ENCODE measurements around the gene PRPF6. TPM values are rescaled to one million over a fixed set of nuclear protein-coding genes. Genes with fewer than 3 reads are reported as not detected.
A peak's percentile ranks its signal among the peaks of the same experiment; 100 is the strongest.

The PRPF6 gene
- total and polyA plus RNA-seq, 7 donors = 23.4 to 59.9 (median 44.9) TPM

DNA sequence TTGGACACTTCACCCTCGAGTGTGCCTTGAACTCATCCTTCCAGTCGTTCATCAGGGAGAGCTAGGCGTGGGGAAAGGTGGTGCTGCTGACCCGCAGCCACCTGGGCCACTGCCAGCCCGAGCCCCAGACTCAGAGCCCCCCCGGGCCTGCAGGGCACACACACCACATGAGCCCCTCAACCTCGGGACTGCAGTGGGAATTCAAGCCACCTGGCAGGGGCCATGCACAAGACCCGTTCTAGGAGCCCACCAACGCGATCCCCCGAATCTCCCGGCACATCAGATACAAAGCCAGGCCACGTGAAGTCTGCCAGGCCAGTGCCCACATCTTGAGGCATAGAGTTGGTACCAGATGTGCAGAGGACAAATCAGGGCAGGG lies 14.0 kb upstream of the PRPF6 start:
- WGBS, 2 donors = 93 to 95% methylated on average over 13 of the region's 13 CpGs
- intact Hi-C loops (cut with DNase I) = no loop called here
- Histone ChIP-seq H3K9me3 (no peaks in the 10 kb centered on the region), H3K4me3 (no peak overlapping the region), H3K27ac (no peak overlapping the region), H3K27me3 (no peaks in the 10 kb centered on the region), H3K36me3 (peaks cover 0 to 41% (median 25%) of the 10 kb centered on the region in 4 donors), H3K4me1 (peaks cover 0 to 19% (median 17%) of the 10 kb centered on the region in 4 donors)
- TF ChIP-seq EP300 (IDR thresholded peaks at IDR 0.05) = no peak
- no peak for TF ChIP-seq POLR2A (IDR thresholded peaks at IDR 0.05)
- TF ChIP-seq POLR2AphosphoS5 (IDR thresholded peaks at IDR 0.05) = no peak
- TF ChIP-seq CTCF (IDR thresholded peaks at IDR 0.05) = no peak
- peak; percentile 61 for DNase-seq

DNA sequence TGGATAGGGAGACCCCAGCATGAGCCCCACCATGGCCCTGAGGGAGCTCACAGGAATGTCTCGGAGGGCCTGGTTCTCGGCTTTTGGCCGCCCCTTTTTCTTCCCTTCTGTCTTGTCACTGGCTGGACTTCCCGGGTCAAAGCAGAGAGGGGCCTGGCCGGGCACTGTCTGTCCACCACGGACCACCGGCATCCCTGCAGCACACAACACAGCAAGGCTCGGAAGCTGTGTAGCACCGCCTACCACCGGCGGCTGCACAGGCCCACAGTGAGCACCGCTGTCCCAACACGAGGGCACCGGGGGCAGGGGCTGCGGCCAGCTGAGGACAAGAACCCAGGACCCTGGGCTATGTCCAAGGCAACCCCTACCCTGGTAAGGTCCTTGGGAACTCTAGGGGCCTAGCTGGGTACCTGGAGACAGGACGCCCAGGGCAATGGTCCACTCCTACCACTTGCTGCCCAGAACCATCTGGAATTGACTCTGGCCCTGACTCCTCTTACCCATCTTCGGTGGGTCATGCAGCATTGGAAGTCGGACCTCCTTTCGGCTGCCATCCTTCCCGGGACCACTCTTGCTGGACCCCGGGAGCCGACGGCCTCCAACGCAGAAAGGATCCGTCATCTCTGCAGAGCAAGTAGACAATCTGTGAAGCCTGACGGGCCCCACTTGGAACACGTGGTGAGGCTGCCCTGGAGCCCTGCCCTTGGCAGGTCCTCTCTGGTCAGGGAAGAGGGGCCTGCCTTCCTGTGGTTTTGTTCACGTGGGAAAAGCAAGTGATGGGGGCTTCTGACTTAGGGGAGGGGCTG lies 13.4 kb upstream of the PRPF6 start:
- 91 to 95% methylated on average over 28 of the region's 28 CpGs for WGBS, 2 donors
- no peaks in the 10 kb centered on the region for H3K27me3 ChIP-seq
- no peak overlapping the region for H3K27ac ChIP-seq
- TF ChIP-seq EP300 (IDR thresholded peaks at IDR 0.05) (no peak), POLR2A (IDR thresholded peaks at IDR 0.05) (no peak), POLR2AphosphoS5 (IDR thresholded peaks at IDR 0.05) (no peak), CTCF (IDR thresholded peaks at IDR 0.05) (no peak)
- H3K9me3 ChIP-seq = no peaks in the 10 kb centered on the region
- peak; percentile 60 for DNase-seq
- H3K4me3 ChIP-seq = no peak overlapping the region
- H3K4me1 ChIP-seq = peaks cover 0 to 19% (median 17%) of the 10 kb centered on the region in 4 donors
- intact Hi-C loops (cut with DNase I) = no loop called here
- peaks cover 0 to 35% (median 22%) of the 10 kb centered on the region in 4 donors for H3K36me3 ChIP-seq

GRCh38 chr20:63968136-63968927 lies 12.6 kb upstream of the PRPF6 start:
- peaks cover 0 to 19% (median 18%) of the 10 kb centered on the region in 4 donors for H3K4me1 ChIP-seq
- H3K27ac ChIP-seq = peak overlapping the region; percentile 48 to 81 (median 77)
- peaks cover 0 to 27% (median 16%) of the 10 kb centered on the region in 4 donors for H3K36me3 ChIP-seq
- peak overlapping the region; percentile 46 to 73 (median 68) for H3K4me3 ChIP-seq
- intact Hi-C loops (cut with DNase I) = no loop called here
- TF ChIP-seq POLR2A (IDR thresholded peaks at IDR 0.05) (no peak), POLR2AphosphoS5 (IDR thresholded peaks at IDR 0.05) (no peak), CTCF (IDR thresholded peaks at IDR 0.05) (no peak), EP300 (IDR thresholded peaks at IDR 0.05) (no peak)
- DNase-seq = peak; percentile 70
- 81 to 88% methylated on average over 14 of the region's 14 CpGs for WGBS, 2 donors
- H3K9me3 ChIP-seq = no peaks in the 10 kb centered on the region
- no peaks in the 10 kb centered on the region for H3K27me3 ChIP-seq

GRCh38 chr20:63968928-63969760 lies 11.8 kb upstream of the PRPF6 start:
- peak overlapping the region; percentile 48 to 81 (median 77) for H3K27ac ChIP-seq
- no peaks in the 10 kb centered on the region for H3K27me3 ChIP-seq
- intact Hi-C loops (cut with DNase I) = no loop called here
- H3K9me3 ChIP-seq = no peaks in the 10 kb centered on the region
- H3K4me3 ChIP-seq = peak overlapping the region; percentile 46 to 73 (median 68)
- WGBS, 2 donors = 3 to 10% methylated on average over 70 of the region's 70 CpGs
- TF ChIP-seq CTCF (IDR thresholded peaks at IDR 0.05) = no peak
- no peak for TF ChIP-seq EP300 (IDR thresholded peaks at IDR 0.05)
- TF ChIP-seq POLR2A (IDR thresholded peaks at IDR 0.05) = no peak
- no peak for TF ChIP-seq POLR2AphosphoS5 (IDR thresholded peaks at IDR 0.05)
- H3K4me1 ChIP-seq = peaks cover 0 to 27% (median 23%) of the 10 kb centered on the region in 4 donors
- H3K36me3 ChIP-seq = peaks cover 0 to 19% (median 12%) of the 10 kb centered on the region in 4 donors
- DNase-seq = peak; percentile 63
